Heart left ventricle (tissue), 16 donors: ENCODE measurements around the gene GNG10. TPM values are rescaled to one million over a fixed set of nuclear protein-coding genes. Genes with fewer than 3 reads are reported as not detected.

Experiments used
- ATAC-seq, 4 donors: fragments of 200-7000 bp; cut with Tn5 transposase; one replicate each; pipeline ENCODE4 v1.9.1; 2020 to 2022; ENCODE audit warnings: moderate library complexity in 4 of 4, mild to moderate bottlenecking in 3 of 4, moderate number of reproducible peaks in 1 of 4
- DNase-seq, 5 donors: peaks; one replicate each; pipeline ENCODE4 v3.0.0-alpha.2; 2020
- H3K27ac ChIP-seq, 12 donors: fragments of 200-600 bp; sonication (generic) in 4 of 12; one replicate each; pipeline versions ENCODE4 v1.5.0 to v1.8.0; 2016 to 2022; ENCODE audit warnings: mild to moderate bottlenecking in 2 of 12
- H3K27me3 ChIP-seq, 9 donors: fragments of 200-600 bp; sonication (generic) in 2 of 9; one replicate each; pipeline versions ENCODE4 v1.5.1 to v1.8.0; 2016 to 2022; ENCODE audit warnings: mild to moderate bottlenecking in 3 of 9
- H3K36me3 ChIP-seq, 9 donors: fragments of 200-600 bp; sonication (generic) in 2 of 9; one replicate each; pipeline versions ENCODE4 v1.5.0 to v1.8.0; 2018 to 2022; ENCODE audit warnings: mild to moderate bottlenecking in 2 of 9
- H3K4me1 ChIP-seq, 12 donors: fragments of 200-600 bp; sonication (generic) in 4 of 12; one replicate each; pipeline versions ENCODE4 v1.5.0 to v1.8.0; 2016 to 2022; ENCODE audit warnings: mild to moderate bottlenecking in 3 of 12
- H3K4me3 ChIP-seq, 12 donors: fragments of 200-600 bp; sonication (generic) in 4 of 12; one replicate each; pipeline versions ENCODE4 v1.5.0 to v1.8.0; 2017 to 2022; ENCODE audit warnings: mild to moderate bottlenecking in 9 of 12, moderate library complexity in 4 of 12
- H3K9me3 ChIP-seq, 12 donors: fragments of 200-600 bp; sonication (generic) in 4 of 12; one replicate each; pipeline versions ENCODE4 v1.5.0 to v1.8.0; 2016 to 2022; ENCODE audit warnings: mild to moderate bottlenecking in 1 of 12
- CTCF ChIP-seq, 12 donors: fragments of 200-600 bp; sonication (generic) in 4 of 12; IDR thresholded peaks; one replicate each; pipeline versions ENCODE4 v1.5.0 to v1.8.0; 2018 to 2022; ENCODE audit warnings: antibody characterized with exemption in 12 of 12, mild to moderate bottlenecking in 5 of 12
- POLR2A ChIP-seq, 2 donors: fragments of 450-650 bp; IDR thresholded peaks; one replicate each; pipeline ENCODE4 v1.6.1; 2017; ENCODE audit warnings: antibody characterized with exemption in 2 of 2, mild to moderate bottlenecking in 2 of 2, moderate library complexity in 2 of 2
- WGBS, 4 donors: extraction: QIAGEN DNeasy Blood & Tissue Kit in 2 of 4; methylation state at CpG; one replicate each; pipeline versions ENCODE4 v1.1.5 to v1.1.7; 2013 to 2018; 5-methylcytosine and 5-hydroxymethylcytosine counted together
- intact Hi-C, 10 donors: fragments of 100-400 bp; cut with DNase I; formaldehyde crosslinking; loops; one replicate each; pipeline versions ENCODE4 v1.11.1 to v1.14.2; 2022
- polyA plus RNA-seq, 2 donors: library from polyadenylated mRNA; stranded (reverse); fragments of 200-250 nt; gene quantifications; one replicate each; pipeline ENCODE4 v1.2.3, GENCODE V29; 2013
- total RNA-seq, 9 donors: library from RNA; depleted of rRNA in 2 of 9; stranded (reverse); fragments of >200 nt in 2 of 9; fragmentation: NEBNext Ultra II Directional in 3 of 9; extraction: Animal tissue kit (Norgen Biotek cat#: 25700) in 3 of 9; gene quantifications; one replicate each; pipeline versions ENCODE4 v1.1.0 to v1.2.4, GENCODE V29; 2016 to 2023
- donor health status: ischemic (EF 13 %, LVEDD 7.1; RV severe dilation, severe dysfunction).
- donor health status: healthy with polysubstance abuse.
- donor health status: DM: no; HTN: yes; CAD: no.
- donor health status: DM: no; HTN: no; CAD: no.
- donor health status: ischemic (EF 25% LVEDD 6.9; RV normal size, moderate dysfunction).
- donor health status: ischemic (EF 25% LVEDD 5.7; RV mildly dilated, moderate dysfunction).
- donor health status: healthy.
- donor health status: DM: yes; HTN: yes; CAD: no.
- donor health status: ischemic (EF 35%, LVEDD 5.7; RV mildly dilated, moderate dysfunction).
- donor health status: nonischemic (EF 11% LVEDD 7.7; RV severe dilation, severe dysfunction).
- donor health status: DM: yes; HTN: yes; CAD: no.
- donor health status: PGD.
- donor health status: ischemic (EF 29% LVEDD 5.4; RV normal size, mild dysfunction).
- donor health status: nonischemic (EF 23%, LVEDD 6.1; RV moderate dilation, normal function).

The GNG10 gene
- total and polyA plus RNA-seq, 11 donors, result 23.9 to 51.5 (median 31.3) TPM

- DNase-seq, result no peak
- Histone ChIP-seq H3K27me3 (no peaks in the 10 kb centered on the region), H3K36me3 (no peaks in the 10 kb centered on the region), H3K4me1 (peaks cover 3 to 55% (median 25%) of the 10 kb centered on the region in 12 donors), H3K9me3 (no peaks in the 10 kb centered on the region), H3K4me3 (peak overlapping the region; percentile 84 to 99 (median 93)), H3K27ac (peak overlapping the region in 10 of 12 donors; percentile 84 to 94 (median 88))
- TF ChIP-seq CTCF (IDR thresholded peaks at IDR 0.05) (no peak), POLR2A (IDR thresholded peaks at IDR 0.05) (no peak)
- 32 to 37% (median 33%) methylated on average over 5 of the region's 5 CpGs for WGBS, 4 donors
- no peak for ATAC-seq
- intact Hi-C loops, result loop anchor here in 3 of 10 donors (5.0 to 10.0 kb wide), 3 partner anchors 35 to 443 kb away; partner anchors contain the start of gene PTGR1 (in 1 of the 3)
Measured at GRCh38 chr9:111632060-111632459, 29.3 kb upstream of the GNG10 start.

DNA sequence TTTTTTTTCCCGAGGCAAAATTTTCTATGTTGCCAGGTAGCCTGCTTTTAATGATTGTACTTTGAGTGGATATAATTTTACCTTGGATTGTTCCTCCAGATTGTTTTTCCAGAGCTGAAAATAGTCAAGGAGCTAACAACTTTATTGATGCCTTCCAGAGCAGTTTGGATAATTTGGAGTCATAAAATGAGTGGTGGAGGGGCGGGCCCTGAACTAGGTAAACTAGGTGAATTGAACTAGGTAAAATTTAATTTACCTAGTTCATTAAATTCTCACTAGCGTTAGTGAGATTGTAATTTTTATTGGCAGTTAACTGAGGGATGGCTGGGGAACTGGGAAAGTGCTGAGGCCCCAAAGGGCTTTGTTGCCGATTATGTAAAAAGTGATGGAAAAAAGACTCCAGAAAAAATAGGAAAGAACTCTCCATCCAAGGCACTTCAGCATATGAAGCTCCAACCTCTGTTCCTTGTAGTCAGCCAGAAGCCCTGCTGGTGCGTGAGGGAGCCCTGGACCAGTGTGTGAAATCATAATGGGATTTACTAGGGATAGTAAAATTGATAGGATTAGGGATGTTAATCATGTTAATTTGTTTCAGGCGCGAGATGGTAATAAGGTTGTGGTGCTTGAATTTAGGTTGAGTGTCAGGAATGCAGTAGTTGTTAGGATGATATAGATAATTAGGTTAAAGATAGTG is 28.6 kb upstream of the GNG10 start:
- Histone ChIP-seq H3K27me3 (no peaks in the 10 kb centered on the region), H3K4me3 (peak overlapping the region in 9 of 12 donors; percentile 84 to 98 (median 93)), H3K9me3 (no peaks in the 10 kb centered on the region), H3K4me1 (peaks cover 3 to 55% (median 25%) of the 10 kb centered on the region in 12 donors), H3K36me3 (no peaks in the 10 kb centered on the region), H3K27ac (no peak overlapping the region)
- ATAC-seq, result no peak
- intact Hi-C loops, result loop anchor here in 3 of 10 donors (5.0 to 10.0 kb wide), 3 partner anchors 36 to 442 kb away; partner anchors contain the start of gene PTGR1 (in 1 of the 3)
- whole genome bisulfite sequencing, 4 donors, result 68 to 84% (median 83%) methylated on average over 7 of the region's 7 CpGs
- DNase-seq, result no peak
- TF ChIP-seq POLR2A (IDR thresholded peaks at IDR 0.05) (no peak), CTCF (IDR thresholded peaks at IDR 0.05) (no peak)

- no peaks in the 10 kb centered on the region for H3K27me3 ChIP-seq
- ATAC-seq (no peak), DNase-seq (no peak)
- no peak overlapping the region for H3K27ac ChIP-seq
- no peaks in the 10 kb centered on the region for H3K9me3 ChIP-seq
- H3K4me1 ChIP-seq, result peaks cover 3 to 57% (median 25%) of the 10 kb centered on the region in 12 donors
- intact Hi-C loops, result loop anchor here in 3 of 10 donors (5.0 to 10.0 kb wide), 3 partner anchors 36 to 441 kb away; partner anchors contain the start of gene PTGR1 (in 1 of the 3)
- TF ChIP-seq CTCF (IDR thresholded peaks at IDR 0.05) (no peak), POLR2A (IDR thresholded peaks at IDR 0.05) (no peak)
- H3K36me3 ChIP-seq, result no peaks in the 10 kb centered on the region
- 88 to 93% (median 88%) methylated on average over 1 of the region's 1 CpG for WGBS, 4 donors
- no peak overlapping the region for H3K4me3 ChIP-seq
Measured at GRCh38 chr9:111633389-111633736, 28.0 kb upstream of the GNG10 start.

GRCh38 chr9:111634860-111635259 is 26.5 kb upstream of the GNG10 start:
- ATAC-seq (no peak), DNase-seq (no peak)
- H3K4me3 ChIP-seq, result no peak overlapping the region
- peaks cover 3 to 63% (median 25%) of the 10 kb centered on the region in 12 donors for H3K4me1 ChIP-seq
- TF ChIP-seq POLR2A (IDR thresholded peaks at IDR 0.05) (no peak), CTCF (IDR thresholded peaks at IDR 0.05) (no peak)
- intact Hi-C loops, result loop anchor here in 3 of 10 donors (5.0 to 10.0 kb wide), 3 partner anchors 38 to 440 kb away; partner anchors contain the start of gene PTGR1 (in 1 of the 3)
- H3K27me3 ChIP-seq, result no peaks in the 10 kb centered on the region
- no peaks in the 10 kb centered on the region for H3K9me3 ChIP-seq
- no peak overlapping the region for H3K27ac ChIP-seq
- WGBS, 4 donors, result 66 to 88% (median 83%) methylated on average over 1 of the region's 1 CpG
- no peaks in the 10 kb centered on the region for H3K36me3 ChIP-seq
